Daoy (cell line): ENCODE data around the gene ALOX5. TPM values are rescaled to one million over a fixed set of nuclear protein-coding genes. Genes with fewer than 3 reads are reported as not detected.
"Not testable (repeated sequence)": the region's sequence is repeated elsewhere in the genome, so short reads cannot be mapped to it uniquely, and the experiment has no call there.

Experiments
- DNase-seq: peaks from one replicate; pipeline ENCODE4 v3.0.0-alpha.2; 2015; ENCODE audit warnings: low read depth
- total RNA-seq: library from RNA; depleted of rRNA; stranded (reverse); fragments of >200 nt; shearing (Covaris generic); gene quantifications from 2 replicates; pipeline ENCODE4 v1.2.3, GENCODE V29; 2014; rRNA removed

Gene ALOX5
- total RNA-seq, 1 experiment from 2014 or later: 0.06 TPM

DNA sequence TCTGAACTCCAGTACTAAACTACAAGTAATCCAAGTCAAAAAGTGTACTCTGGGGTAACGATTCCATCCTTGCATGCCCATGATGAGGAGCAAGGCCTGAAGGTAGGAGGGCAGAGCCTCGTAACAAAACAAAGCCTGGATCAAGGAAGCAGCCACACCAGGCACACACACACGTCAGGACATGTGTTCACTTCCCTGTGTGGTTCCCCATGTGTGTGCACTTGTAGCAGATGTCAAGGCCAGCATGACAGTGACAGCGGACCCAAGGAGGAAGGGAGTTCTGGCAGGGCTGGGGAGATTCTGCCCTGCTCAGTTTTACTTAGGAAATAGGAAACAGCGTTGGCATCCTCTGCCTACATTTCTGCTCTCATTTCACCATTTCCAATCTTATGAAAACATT lies 92.8 kb downstream of the ALOX5 start:
- DNase-seq: no peak

DNA sequence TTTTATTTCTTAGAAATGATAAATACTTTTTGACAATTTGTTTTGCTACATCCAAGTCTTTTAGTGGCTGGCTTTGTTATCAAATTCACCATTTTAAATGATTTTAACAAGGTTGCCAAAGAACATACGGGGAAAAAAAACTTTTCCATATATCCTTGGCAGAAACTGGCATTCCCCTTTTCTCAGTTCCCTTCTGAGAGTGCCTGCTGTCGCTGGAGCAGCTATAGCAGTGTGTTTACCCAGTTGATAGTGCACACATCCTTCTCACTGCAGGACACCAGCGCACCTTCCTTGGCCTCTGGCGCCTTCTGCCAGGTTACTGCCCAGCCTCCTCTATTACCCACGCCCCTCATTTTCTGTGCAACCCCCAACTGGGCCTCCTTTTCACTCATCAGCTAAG lies 94.1 kb downstream of the ALOX5 start:
- DNase-seq: no peak

DNA sequence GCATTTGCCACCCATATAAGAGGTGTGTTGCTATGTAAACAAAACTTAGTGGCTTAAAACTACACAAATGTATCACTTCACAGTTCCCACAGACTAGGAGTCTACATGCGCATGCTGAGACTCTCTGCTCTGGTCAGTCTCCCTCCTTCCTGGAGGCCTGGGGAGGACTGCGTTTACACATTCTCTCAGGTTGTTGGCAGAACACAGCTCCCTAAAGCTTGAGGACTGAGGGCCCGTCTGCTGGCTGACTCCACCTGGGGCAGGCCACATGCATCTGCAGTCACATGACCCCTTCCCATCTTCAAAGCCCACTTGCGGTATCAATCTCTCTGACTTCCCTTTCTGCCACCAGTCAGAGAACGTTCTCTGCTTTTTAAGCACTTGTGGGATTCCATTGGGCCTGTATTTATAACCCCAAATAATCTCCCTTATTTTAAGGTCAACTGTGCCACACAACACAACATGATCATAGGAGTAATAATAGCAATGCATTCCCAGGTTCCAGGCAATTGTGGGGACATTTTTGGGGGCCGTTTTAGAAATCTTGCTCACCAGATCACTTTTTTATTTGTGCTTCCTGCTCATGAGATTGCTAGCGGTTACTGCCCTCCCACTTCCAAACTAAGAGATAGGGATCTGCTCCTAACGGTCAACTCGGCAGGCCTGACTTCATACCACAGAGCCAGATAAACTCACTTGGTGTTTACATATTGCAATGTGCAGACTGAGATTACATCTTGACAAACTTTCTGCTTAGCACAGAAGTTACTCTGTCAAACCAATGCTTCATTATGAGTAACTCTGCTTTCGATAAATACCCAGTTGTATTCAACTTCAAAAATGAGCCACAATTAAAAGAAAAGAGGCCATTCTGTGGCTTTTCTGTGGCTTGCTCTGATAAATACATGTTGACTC lies 96.3 kb downstream of the ALOX5 start:
- DNase-seq: no peak

DNA sequence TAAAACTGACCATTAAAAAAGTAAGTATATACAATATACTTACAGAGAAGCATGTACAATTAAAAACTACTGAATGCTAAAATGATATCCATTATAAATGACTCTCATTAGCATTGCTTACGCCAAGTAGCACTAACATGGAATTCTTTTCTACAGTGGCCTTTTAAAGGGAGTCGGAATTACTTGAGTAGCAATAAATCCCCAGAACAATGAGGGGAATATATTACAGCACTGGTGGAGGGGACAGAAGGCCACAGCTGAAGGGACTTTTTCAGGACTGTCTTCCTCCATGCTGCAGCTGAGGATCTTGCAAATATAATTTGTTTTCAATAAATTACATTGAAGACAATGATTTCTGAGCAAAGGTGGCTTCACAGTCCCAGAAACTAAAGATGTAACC lies 97.0 kb downstream of the ALOX5 start:
- DNase-seq: no peak

DNA sequence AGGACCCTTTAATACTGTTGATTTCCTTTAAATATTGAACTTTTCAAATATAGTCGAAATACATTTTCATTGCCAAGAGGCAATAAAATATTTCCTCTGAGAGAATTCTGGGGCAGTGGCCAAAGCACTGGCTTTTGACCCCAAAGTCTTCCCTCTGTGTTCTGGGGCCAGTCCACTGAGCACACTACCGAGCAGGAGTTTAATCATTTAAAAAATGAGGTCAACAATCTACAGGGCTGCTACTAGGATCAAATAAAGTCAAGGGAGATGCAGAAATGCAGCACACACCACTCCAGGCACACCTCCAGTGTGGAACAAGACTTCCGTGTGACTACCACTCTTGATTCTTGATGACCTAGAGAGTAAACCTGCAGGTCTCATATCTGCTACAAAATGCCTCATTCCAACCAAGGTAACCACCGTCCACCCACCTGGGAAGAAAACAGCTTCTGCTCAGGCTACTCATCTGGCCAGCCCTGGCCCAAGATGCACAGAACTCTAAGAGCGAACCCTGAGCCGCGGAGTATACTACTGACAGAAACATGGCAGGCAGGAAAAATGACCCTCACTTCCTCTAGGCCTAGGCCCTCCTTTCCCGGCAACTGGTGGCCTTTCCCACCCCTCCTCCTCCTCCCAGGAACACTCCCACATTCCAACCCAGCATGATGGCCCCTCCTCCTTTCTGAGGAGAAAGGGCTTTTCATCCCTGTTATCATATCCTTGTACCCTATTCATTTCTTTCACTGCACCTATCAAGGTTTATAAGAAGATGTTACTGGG lies 97.7 kb downstream of the ALOX5 start:
- no peak for DNase-seq

DNA sequence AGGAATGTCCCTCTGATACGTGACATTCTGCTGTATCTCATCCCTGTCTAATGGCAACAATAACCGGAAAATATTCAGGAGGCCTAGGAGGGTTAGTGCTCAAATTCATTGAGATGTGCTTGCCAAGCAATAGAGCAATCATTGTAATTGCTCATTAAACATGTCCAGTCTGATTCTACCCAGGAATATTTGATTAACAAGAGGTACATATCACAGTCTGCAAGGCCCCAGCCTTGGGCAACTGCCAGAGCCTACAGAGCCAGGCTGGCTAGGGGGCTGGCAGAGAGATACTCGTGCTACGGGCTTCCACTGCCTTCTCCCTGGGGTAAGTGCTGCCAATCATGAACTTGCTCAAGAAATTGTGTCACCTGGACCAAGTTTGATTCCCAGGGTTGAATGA lies 99.1 kb downstream of the ALOX5 start:
- no peak for DNase-seq

DNA sequence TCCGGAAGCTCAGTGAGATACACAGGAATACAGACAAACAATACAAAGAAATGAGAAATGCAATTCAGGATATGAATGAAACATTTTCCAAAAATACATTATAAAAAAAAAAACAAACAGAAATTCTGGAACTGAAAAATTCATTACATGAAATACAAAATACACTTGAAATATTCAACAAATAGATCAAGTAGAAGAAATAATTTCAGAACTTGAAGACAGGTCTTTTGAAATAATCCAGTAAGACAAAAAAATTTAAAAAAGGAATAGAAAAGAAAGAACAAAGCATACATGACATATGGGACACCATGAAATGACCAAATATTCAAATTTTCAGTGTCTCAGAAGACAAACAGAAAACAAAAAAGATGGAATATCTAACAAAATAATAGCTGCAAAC lies 102.5 kb downstream of the ALOX5 start:
- DNase-seq: no peak

DNA sequence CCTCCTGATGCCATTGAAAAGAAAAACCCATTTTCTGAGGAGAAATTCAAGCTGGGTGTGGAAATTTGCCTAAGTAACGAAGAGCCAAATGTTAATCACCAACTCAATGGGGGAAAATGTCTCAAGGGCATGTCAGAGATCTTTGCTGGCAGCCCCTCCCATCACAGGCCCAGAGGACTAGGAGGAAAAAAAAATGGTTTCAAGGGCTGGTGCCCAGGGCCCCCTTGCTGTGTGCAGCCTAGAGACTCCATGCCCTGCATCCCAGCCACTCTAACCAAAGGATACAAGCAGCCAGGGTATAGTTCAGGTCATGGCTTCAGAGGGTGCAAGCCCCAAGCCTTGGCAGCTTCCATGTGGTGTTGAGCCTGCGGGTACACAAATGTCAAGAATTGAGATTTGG lies 106.3 kb downstream of the ALOX5 start:
- DNase-seq: no peak

DNA sequence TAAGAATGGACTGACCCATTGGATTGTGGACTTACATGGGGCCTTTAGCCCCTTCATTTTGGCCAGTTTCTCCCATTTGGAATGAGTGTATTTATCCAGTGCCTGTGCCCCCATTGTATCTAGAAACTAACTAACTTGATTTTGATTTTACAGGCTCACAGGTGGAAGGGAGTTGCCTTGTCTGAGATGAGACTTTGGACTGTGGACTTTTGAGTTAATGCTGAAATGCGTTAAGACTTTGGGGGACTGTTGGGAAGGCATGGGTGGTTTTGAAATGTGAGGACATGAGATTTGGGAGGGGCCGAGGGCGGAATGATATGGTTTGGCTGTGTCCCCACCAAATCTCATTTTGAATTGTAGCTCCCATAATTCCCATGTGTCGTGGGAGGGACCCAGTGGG lies 107.1 kb downstream of the ALOX5 start:
- not testable (repeated sequence) for DNase-seq

DNA sequence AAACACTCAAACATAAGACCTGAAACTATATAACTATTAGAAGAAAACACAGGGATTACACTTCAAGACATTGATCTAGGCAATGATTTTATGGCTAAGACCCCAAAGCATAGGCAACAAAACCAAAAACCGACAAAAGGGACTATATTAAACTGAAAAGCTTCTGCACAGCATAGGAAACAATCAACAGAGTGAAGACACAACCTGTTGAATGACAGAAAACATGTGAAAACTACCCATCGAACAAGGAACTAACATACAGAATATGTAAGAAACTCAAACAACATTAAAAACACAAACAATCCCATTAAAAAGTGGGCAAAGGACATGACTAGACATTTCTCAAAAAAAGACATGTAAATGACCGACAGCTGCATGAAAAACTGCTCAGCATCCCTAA lies 109.0 kb downstream of the ALOX5 start:
- no peak for DNase-seq

DNA sequence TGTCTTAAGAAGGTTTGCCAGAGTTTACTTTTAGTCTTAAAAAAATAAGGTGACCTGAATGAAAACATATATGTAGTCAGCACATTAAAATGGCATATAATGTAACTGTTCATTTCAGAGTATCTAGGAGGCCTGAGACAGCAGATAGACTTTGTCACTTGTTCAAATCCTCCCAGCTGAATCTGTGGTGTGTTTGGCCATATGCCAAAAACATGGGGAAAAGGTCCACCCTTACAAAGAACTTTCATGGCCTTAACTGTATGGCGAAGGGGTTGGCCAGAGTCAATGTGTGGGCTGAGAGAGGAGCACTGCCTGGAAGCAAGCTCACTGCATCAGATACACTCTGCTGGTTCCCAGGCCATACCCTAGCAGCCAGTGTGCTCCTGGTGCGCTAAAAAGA lies 113.7 kb downstream of the ALOX5 start:
- no peak for DNase-seq

DNA sequence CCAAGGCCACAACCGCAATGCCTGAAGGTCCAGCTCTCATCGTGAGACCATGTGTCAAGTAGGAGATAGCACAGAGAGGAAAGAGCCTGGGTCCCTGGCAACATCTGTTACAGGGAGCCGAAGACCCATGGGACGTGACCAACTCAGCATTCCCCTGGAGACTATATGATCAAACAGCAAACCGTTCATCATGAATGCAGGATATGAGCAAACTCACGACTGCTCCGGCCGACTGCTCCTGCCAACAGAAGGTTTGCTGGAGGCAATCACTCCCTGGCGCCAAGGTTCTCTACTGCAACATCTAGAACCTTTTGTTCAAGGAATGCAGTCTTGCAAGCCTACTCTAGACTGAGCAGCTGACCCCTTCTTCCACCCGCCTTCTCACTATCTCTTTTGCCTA lies 114.3 kb downstream of the ALOX5 start:
- DNase-seq: no peak

DNA sequence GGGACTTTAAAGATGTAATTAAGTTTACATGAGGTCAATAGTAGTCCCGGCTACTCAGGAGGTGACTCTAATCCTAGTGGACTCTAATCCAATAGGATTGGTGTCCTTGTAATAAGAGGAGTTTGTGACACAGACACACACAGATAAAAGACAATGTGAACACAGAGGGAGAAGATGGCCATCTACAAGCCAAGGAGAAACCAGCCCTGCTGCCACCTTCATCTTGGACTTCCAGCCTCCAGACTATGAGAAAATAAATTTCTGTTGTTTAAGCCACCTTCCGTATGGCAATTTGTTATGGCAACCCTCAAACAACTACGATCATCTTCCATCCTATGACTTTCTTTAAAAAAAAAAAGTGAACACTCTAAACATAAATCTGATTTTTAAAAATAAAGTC lies 116.3 kb downstream of the ALOX5 start:
- DNase-seq: no peak

DNA sequence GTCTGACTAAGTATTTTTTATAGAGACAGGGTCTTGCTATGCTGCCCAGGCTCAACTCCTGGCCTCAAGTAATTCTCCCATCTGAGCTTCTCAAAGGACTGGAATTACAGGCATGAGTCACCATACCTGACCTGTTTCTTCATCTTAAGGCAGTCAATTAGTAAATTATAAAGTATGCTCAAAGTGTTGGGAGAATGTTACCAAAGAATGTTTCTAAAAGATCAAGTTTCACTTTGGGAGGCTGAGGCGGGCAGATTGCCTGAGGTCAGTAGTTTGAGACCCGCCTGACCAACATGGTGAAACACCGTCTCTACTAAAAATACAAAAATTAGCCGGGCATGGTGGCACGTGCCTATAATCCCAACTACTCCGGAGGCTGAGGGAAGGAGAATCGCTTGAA lies 117.0 kb downstream of the ALOX5 start:
- DNase-seq: no peak

Other genes starting within 250 kb of the ALOX5 start
- gene OR13A1, start 58.6 kb upstream of the ALOX5 start, total RNA-seq: not detected in 2 replicates